Islet precursor cell (in vitro differentiated cells): ENCODE measurements around the gene HMG20B.

Experiments used
- DNase-seq: peaks from one replicate; pipeline ENCODE4 v3.0.0-alpha.2; 2018

The HMG20B gene

GRCh38 chr19:3608079-3608641 lies 35.4 kb downstream of the HMG20B start:
- no peak for DNase-seq

GRCh38 chr19:3608750-3609322 lies 36.1 kb downstream of the HMG20B start:
- no peak for DNase-seq

- DNase-seq: no peak
Observed at GRCh38 chr19:3609779-3610719, 37.3 kb downstream of the HMG20B start.

GRCh38 chr19:3610745-3611717 lies 38.3 kb downstream of the HMG20B start:
- no peak for DNase-seq

- DNase-seq: no peak
Observed at GRCh38 chr19:3611841-3612240, 39.1 kb downstream of the HMG20B start.

- no peak for DNase-seq
Observed at GRCh38 chr19:3612330-3612729, 39.6 kb downstream of the HMG20B start.

- DNase-seq: no peak
Observed at GRCh38 chr19:3612901-3613741, 40.4 kb downstream of the HMG20B start.

GRCh38 chr19:3613818-3614661 lies 41.3 kb downstream of the HMG20B start:
- DNase-seq: no peak

GRCh38 chr19:3614858-3615505 lies 42.2 kb downstream of the HMG20B start:
- DNase-seq: no peak

GRCh38 chr19:3615524-3616135 lies 42.9 kb downstream of the HMG20B start:
- DNase-seq: no peak

GRCh38 chr19:3617463-3617862 lies 44.7 kb downstream of the HMG20B start:
- no peak for DNase-seq

GRCh38 chr19:3618144-3618810 lies 45.5 kb downstream of the HMG20B start:
- DNase-seq: no peak

GRCh38 chr19:3618811-3619630 lies 46.3 kb downstream of the HMG20B start:
- no peak for DNase-seq

- DNase-seq: no peak
Observed at GRCh38 chr19:3619631-3620012, 46.9 kb downstream of the HMG20B start.

GRCh38 chr19:3620145-3620816 lies 47.5 kb downstream of the HMG20B start:
- no peak for DNase-seq

- DNase-seq: no peak
Observed at GRCh38 chr19:3620817-3621547, 48.2 kb downstream of the HMG20B start.

- DNase-seq: no peak
Observed at GRCh38 chr19:3621689-3622088, 48.9 kb downstream of the HMG20B start.
